HL-60/S4 (cell line): Measurements from ENCODE around the gene PLBD1.

ENCODE experiments used
- in situ Hi-C: fragments of 300-500 bp; cut with MboI; formaldehyde crosslinking; loops from 2 replicates; pipeline ENCODE4 v1.14.3; 2022; ENCODE audit warnings: low sequenced_read_pairs

PLBD1 gene

GRCh38 chr12:14571779-14572178 lies 4.1 kb upstream of the PLBD1 start:
- in situ Hi-C loops: no loop called here

DNA sequence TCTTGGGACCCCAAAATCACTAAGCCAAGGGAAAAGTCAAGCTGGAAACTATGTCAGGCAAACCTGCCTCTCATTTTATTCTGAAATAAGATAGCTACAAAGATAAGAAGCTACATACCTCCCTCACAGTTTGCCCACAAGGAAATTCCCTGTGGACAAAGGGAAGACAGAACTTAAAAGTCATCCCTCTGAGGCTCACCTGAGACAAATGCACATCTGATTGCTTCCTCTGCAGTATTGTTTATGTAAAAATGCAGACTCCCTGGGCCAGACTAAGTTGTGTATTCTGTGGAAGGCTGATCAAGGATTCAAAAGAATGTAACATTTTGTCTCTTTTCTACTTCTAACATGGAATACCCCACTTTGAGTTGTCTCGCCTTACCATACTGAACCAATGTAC lies 2.5 kb upstream of the PLBD1 start:
- in situ Hi-C loops: no loop called here

- in situ Hi-C loops: no loop called here
Measured at GRCh38 chr12:14564336-14564959, 3.2 kb downstream of the PLBD1 start.

DNA sequence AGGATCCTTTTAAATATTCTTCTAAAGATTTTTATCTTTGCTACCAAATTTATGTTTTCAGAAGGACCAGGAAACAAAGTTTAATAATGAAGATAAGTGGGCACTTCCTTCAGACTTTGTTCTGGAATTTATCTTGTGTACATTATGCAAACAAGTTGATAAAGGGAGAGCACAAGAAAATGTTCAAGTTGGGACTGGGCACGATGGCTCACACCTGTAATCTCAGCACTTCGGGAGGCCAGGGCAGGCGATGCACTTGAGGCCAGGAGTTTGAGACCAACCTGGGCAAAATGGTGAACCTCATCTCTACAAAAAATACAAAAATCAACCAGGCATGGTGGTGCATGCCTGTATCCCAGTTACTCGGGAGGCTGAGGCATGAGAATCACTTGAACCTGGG lies 4.6 kb downstream of the PLBD1 start:
- in situ Hi-C loops: no loop called here

DNA sequence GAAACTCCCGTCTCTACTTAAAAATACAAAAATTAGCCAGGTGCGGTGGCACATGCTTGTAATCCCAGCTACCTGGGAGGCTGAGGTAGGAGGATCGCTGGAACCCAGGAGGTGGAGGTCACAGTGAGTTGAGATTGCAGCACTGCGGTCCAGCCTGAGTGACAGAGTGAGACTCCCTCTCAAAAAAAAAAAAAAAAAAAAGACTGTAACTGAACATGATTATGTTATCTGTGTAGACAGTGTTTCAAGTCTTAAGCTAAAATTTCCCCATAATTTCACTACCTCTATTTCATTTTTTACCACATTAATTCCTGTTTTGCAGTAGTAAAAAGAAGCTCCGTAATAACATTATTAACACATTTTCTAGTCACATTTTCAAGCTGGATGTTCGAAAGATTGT lies 5.4 kb downstream of the PLBD1 start:
- in situ Hi-C loops: no loop called here

GRCh38 chr12:14561677-14562238 lies 5.9 kb downstream of the PLBD1 start:
- in situ Hi-C loops: no loop called here

- in situ Hi-C loops: no loop called here
Measured at GRCh38 chr12:14560904-14561574, 6.6 kb downstream of the PLBD1 start.

DNA sequence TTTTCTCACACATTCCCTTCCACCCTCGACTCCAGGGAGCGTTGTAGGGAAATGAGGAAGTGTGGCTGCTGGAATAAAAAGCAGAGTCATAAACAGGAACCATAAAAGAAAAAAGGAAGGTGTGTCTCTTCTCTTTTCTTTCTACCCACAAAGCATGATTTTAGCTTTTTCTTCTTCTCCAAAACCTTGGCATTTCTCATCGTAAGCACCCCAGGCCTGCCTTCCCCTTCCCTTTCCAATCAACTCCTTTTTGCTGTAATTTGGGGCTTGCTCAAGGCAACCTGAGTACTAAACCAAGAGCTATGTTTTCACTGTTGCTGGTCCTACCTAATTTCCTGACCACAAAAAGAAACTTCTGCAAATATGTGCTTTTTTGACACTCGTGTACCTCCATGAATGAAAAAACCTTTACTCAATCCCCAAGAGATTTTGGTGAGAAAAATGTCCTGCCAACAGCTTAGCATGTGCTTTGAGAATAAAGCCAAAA lies 9.2 kb downstream of the PLBD1 start:
- in situ Hi-C loops: no loop called here

DNA sequence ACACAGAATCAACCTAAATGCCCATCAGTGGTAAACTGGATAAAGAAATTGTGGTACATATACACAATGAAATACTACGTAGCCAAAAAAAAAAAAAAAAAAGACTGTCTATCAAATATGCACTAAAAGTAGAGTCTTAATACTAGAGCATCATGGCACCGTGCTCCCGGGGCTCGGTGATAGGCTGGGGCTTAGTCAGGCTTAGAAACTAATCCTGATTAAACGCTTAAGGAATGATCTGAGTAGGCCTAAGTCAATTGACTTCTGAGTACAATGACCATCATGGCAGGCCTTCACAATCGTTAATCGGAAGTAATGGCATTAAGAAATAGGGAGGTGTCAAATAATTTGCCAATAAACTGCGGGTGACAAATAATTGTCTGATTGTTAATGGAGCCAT lies 9.7 kb downstream of the PLBD1 start:
- in situ Hi-C loops: no loop called here

DNA sequence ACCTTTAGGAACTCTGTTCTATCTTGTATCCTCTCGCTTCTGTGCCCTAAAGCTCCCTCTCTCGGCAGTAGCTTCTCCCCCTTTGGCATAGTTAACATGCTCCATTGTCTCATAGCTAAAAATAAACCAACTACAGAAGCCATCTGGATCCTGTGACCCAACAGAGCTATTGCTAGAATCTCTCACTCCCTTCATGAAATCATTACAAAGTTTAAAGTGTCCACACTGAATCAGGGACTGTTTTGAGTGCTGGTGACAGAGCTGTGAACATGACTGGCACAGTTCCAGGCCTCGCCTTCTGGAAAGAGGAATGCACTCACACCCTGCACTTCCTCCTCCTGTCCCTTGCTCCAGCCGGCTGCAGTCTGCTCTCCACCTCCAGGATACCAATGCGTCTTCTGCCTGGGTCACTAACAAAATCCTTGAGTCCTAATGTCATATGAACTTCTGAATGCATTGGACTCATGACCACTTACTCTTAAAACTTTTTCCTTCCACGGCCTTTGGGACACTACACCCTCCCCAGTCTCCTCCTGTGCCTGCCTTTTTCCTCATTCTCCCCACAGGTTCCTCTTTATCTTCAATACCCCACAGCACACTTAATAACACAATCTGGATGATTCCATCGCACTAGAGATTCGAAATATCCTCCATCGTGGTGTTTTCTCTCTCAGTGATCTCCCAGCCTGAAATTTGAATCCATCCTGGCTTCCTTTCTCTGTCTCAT lies 13.2 kb downstream of the PLBD1 start:
- in situ Hi-C loops: no loop called here

- in situ Hi-C loops: no loop called here
Measured at GRCh38 chr12:14548609-14549008, 19.1 kb downstream of the PLBD1 start.

- in situ Hi-C loops: no loop called here
Measured at GRCh38 chr12:14547571-14547970, 20.1 kb downstream of the PLBD1 start.

GRCh38 chr12:14545144-14546124 lies 22.2 kb downstream of the PLBD1 start:
- in situ Hi-C loops: no loop called here

- in situ Hi-C loops: no loop called here
Measured at GRCh38 chr12:14540801-14541462, 26.8 kb downstream of the PLBD1 start.

- in situ Hi-C loops: no loop called here
Measured at GRCh38 chr12:14537088-14537487, 30.6 kb downstream of the PLBD1 start.

GRCh38 chr12:14532152-14532551 lies 35.5 kb downstream of the PLBD1 start:
- in situ Hi-C loops: no loop called here

- in situ Hi-C loops: no loop called here
Measured at GRCh38 chr12:14525964-14526363, 41.7 kb downstream of the PLBD1 start.

- in situ Hi-C loops: no loop called here
Measured at GRCh38 chr12:14521822-14522221, 45.9 kb downstream of the PLBD1 start.

DNA sequence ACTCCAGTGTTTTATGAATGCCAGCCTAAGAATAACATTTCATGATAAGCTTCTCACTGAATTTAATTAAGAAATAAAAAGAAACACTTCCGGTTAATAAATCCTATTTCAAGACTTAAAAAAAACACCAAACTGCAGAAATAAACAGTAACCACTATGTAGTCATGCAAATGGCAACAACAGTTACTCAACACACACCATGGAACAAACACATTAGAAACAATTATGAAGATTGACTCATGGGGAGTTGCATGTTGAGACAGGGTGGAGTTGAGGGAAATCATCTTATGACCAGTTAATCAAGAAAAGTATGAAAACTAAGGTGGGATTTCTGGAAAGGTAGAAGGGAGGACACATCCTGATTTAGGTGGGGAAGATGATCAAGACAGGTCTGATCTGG lies 52.7 kb downstream of the PLBD1 start:
- in situ Hi-C loops: no loop called here
